Left ventricle myocardium superior (tissue), 1 donor: ENCODE results near the gene MTFMT. TPM values are rescaled to one million over a fixed set of nuclear protein-coding genes. Genes with fewer than 3 reads are reported as not detected.
A peak's percentile ranks its signal among the peaks of the same experiment; 100 is the strongest.

Experiments used
- ATAC-seq: fragments of 200-7000 bp; cut with Tn5 transposase; one replicate; pipeline ENCODE4 v1.9.1; 2020; ENCODE audit warnings: mild to moderate bottlenecking, moderate library complexity
- DNase-seq: peaks from one replicate; pipeline ENCODE4 v3.0.0-alpha.2; 2020
- intact Hi-C: fragments of 100-400 bp; cut with micrococcal nuclease; formaldehyde crosslinking; loops from one replicate; pipeline ENCODE4 v1.11.0; 2022
- total RNA-seq: library from RNA; stranded (reverse); fragmentation: NEBNext Ultra II Directional; extraction: Animal tissue kit (Norgen Biotek cat#: 25700); gene quantifications from one replicate; pipeline ENCODE4 v1.2.1, GENCODE V29; 2021
- donor health status: DM: no; HTN: yes; CAD: no; lungs with severe emphysema.

The MTFMT gene
- total RNA-seq, 1 donor from 2014 or later, result 20.4 TPM

GRCh38 chr15:65062726-65063125 lies 33.3 kb upstream of the MTFMT start:
- no peak for ATAC-seq
- intact Hi-C loops, result no loop called here
- no peak for DNase-seq

GRCh38 chr15:65062061-65062460 lies 32.6 kb upstream of the MTFMT start:
- no peak for ATAC-seq
- no peak for DNase-seq
- intact Hi-C loops, result no loop called here

GRCh38 chr15:65060641-65061397 lies 31.4 kb upstream of the MTFMT start:
- intact Hi-C loops, result no loop called here
- DNase-seq (peak; percentile 72), ATAC-seq (peak; percentile 47)

- peak; percentile 50 for ATAC-seq
- DNase-seq, result no peak
These were observed 30.6 kb upstream of the MTFMT start for GRCh38 chr15:65059931-65060596.

GRCh38 chr15:65059369-65059750 lies 29.9 kb upstream of the MTFMT start:
- intact Hi-C loops, result no loop called here
- DNase-seq, result no peak
- no peak for ATAC-seq

More at GRCh38 chr15:65059931-65060596, 30.6 kb upstream of the MTFMT start:
- intact Hi-C loops, result no loop called here

GRCh38 chr15:65058394-65059368 lies 29.2 kb upstream of the MTFMT start:
- intact Hi-C loops, result no loop called here
- DNase-seq (no peak), ATAC-seq (no peak)

- DNase-seq (no peak), ATAC-seq (no peak)
- intact Hi-C loops, result no loop called here
These were observed 28.1 kb upstream of the MTFMT start for GRCh38 chr15:65057549-65057940.

GRCh38 chr15:65056868-65057548 lies 27.6 kb upstream of the MTFMT start:
- intact Hi-C loops, result no loop called here
- no peak for DNase-seq
- ATAC-seq, result no peak

GRCh38 chr15:65056106-65056505 lies 26.7 kb upstream of the MTFMT start:
- intact Hi-C loops, result no loop called here
- DNase-seq (no peak), ATAC-seq (no peak)

- peak; percentile 74 for ATAC-seq
- intact Hi-C loops, result loop anchor here (2.0 kb wide), 1 partner anchor 45 kb away; no protein-coding TSS in a partner anchor
- peak; percentile 48 for DNase-seq
These were observed 25.9 kb upstream of the MTFMT start for GRCh38 chr15:65055201-65055870.

GRCh38 chr15:65054333-65055200 lies 25.1 kb upstream of the MTFMT start:
- ATAC-seq (peak; percentile 83), DNase-seq (peak; percentile 85)
- intact Hi-C loops, result loop anchor here (2.0 kb wide), 1 partner anchor 46 kb away; no protein-coding TSS in a partner anchor

- DNase-seq, result no peak
- no peak for ATAC-seq
- intact Hi-C loops, result no loop called here
These were observed 23.5 kb upstream of the MTFMT start for GRCh38 chr15:65052956-65053355.

GRCh38 chr15:65051266-65051665 lies 21.8 kb upstream of the MTFMT start:
- ATAC-seq (no peak), DNase-seq (no peak)
- intact Hi-C loops, result no loop called here

GRCh38 chr15:65050270-65050669 lies 20.8 kb upstream of the MTFMT start:
- intact Hi-C loops, result no loop called here
- no peak for ATAC-seq

GRCh38 chr15:65049418-65049840 lies 20.0 kb upstream of the MTFMT start:
- ATAC-seq (peak; percentile 87), DNase-seq (peak; percentile 94)
- intact Hi-C loops, result no loop called here

More at GRCh38 chr15:65050270-65050669, 20.8 kb upstream of the MTFMT start:
- no peak for DNase-seq

GRCh38 chr15:65048241-65048640 lies 18.8 kb upstream of the MTFMT start:
- DNase-seq (no peak), ATAC-seq (no peak)
- intact Hi-C loops, result no loop called here

- peak; percentile 91 for ATAC-seq
- DNase-seq, result peak; percentile 85
- intact Hi-C loops, result no loop called here
These were observed 15.5 kb upstream of the MTFMT start, which contains the start of gene SLC51B for GRCh38 chr15:65044724-65045481. TSS of gene SLC51B (plus strand) at chr15:65045387. CDS start at chr15:65050005, 4,618 bp downstream.
